GM12872 (cell line): ENCODE measurements around the gene KCNAB3.

Experiments
- CTCF ChIP-seq: IDR thresholded peaks from 3 replicates; pipeline ENCODE4 v1.5.1; 2011; ENCODE audit warnings: low read depth, mild to moderate bottlenecking, low read length, moderate library complexity; ENCODE audit not compliant: insufficient read depth

The KCNAB3 gene

GRCh38 chr17:7967751-7968150, 38.1 kb upstream of the KCNAB3 start:
- no peak for TF ChIP-seq CTCF

DNA sequence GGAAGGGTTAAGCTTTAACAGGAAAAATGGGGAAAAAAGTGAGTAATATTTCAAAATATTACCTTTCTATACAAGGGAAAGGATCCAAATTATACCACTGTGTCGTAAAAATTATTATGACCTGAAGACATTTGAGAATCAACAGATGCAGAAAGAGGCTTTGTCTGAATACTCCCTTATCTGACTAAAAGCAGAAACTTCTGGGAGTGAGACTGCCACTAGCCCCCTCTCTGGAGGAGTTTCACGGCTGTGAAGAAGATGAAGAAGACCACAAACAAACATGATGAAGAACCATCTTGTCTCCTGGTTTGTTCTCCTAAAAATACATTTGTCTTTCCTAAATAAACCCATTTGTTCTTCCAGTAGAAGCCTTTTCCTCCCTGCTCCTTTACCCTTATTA, 31.8 kb upstream of the KCNAB3 start:
- no peak for TF ChIP-seq CTCF

- no peak for TF ChIP-seq CTCF
Observed at GRCh38 chr17:7959503-7960253, 30.0 kb upstream of the KCNAB3 start.

DNA sequence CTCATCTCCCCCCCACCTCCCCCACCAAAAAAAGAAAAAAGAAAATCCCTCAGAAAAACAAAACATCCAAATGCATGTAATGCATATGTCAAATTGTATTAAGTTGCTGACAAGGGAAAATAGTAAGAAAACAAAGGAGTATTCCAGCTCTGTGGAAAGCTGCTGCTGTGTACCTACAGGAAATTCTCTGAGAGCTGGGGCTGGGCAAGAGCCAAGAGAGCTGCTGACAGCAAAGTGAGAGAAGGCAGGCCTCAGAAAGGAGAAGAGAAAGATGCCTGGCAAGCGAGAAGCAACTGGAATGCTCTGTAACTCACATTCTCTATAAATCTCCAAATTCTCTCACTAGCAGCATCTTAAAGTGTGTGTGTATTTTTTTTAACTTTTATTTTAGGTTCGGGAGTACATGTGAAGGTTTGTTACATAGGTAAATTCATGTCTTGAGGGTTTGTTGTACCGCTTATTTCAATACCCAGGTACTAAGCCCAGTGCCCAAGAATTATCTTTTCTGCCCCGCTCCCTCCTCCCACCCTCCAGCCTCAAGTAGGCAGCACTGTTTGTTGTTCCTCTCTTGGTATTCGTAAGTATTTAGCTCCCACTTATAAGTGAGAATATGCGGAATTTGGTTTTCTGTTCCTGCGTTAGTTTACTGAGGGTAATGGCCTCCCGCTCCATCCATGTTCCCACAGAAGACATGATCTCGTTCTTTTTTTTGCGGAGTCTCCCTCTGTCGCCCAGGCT, 26.7 kb upstream of the KCNAB3 start:
- TF ChIP-seq CTCF: no peak

DNA sequence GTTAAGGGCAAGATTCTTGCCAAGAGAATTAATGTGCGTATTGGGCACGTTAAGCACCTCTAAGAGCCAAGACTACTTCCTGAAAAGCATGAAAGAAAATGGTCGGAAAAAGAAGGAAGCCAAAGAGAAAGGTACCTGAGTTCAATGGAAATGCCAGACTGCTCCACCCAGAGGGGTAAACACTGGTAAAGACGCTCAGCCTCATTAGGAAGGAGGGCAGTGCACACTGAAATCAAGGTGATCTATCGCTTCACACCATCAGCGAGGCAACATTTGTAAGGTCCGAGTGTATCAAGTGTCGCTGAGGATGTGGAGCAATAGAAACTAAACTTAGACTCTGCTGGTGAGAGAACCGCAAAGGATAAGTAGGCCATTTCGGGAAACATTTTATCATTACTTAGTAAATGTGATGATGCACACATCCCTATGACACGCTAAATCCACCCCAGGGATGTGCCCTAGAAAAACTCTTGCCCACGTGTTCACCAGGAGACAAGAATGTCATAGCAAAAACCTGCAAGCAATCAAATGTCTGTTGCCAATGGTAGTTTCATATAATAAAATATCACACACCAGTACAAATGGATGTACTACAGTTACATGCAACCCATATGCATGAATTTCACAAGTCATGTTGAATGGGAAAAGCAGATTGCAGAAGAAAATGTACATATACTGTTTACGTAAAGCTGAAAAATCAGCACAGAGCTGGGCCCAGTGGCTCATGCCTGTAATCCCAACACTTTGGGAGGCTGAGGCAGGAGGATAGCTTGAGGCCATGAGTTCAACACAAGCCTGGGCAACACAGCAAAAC, 26.0 kb upstream of the KCNAB3 start:
- TF ChIP-seq CTCF: no peak

GRCh38 chr17:7951143-7951792, 21.6 kb upstream of the KCNAB3 start:
- no peak for TF ChIP-seq CTCF

- no peak for TF ChIP-seq CTCF
Observed at GRCh38 chr17:7950578-7950977, 20.9 kb upstream of the KCNAB3 start.
